BJ (cell line): ENCODE data around the gene LCA5. TPM values are rescaled to one million over a fixed set of nuclear protein-coding genes. Genes with fewer than 3 reads are reported as not detected.
"Not testable (repeated sequence)": the region's sequence is repeated elsewhere in the genome, so short reads cannot be mapped to it uniquely, and the experiment has no call there.

ENCODE experiments used
- CTCF ChIA-PET: fragments of 350-600 bp; formaldehyde crosslinking; extraction: SDS; loops from one replicate; lab custom pipeline; 2021; ENCODE audit warnings: antibody characterized with exemption, inconsistent platforms; lab: Yijun Ruan, JAX
- POLR2A ChIA-PET: fragments of 300-600 bp; sonication (Branson Sonifier 250); formaldehyde crosslinking; extraction: SDS; loops from one replicate; lab custom pipeline; 2021; ENCODE audit warnings: antibody characterized with exemption; lab: Charles Lee
- DNase-seq: peaks from one replicate; pipeline ENCODE4 v3.0.0-alpha.2; 2011; ENCODE audit warnings: low read depth
- H3K27me3 ChIP-seq: 2 replicates; pipeline ENCODE4 v1.6.0; 2011; ENCODE audit warnings: low read length; ENCODE audit not compliant: control insufficient read depth, insufficient read depth
- H3K36me3 ChIP-seq: 2 replicates; pipeline ENCODE4 v1.5.1; 2011; ENCODE audit warnings: low read length; ENCODE audit not compliant: control insufficient read depth, insufficient read depth
- H3K4me3 ChIP-seq: 2 replicates; pipeline ENCODE4 v1.5.1; 2011; ENCODE audit warnings: low read depth, mild to moderate bottlenecking, control low read depth, low read length
- CTCF ChIP-seq: IDR thresholded peaks from 2 replicates; pipeline ENCODE4 v1.5.1; 2011; ENCODE audit warnings: low read depth, mild to moderate bottlenecking, control low read depth, inconsistent platforms, low read length, moderate library complexity; ENCODE audit not compliant: insufficient read depth
- polyA plus RNA-seq: library from polyadenylated mRNA; depleted of rRNA; stranded (reverse); fragments of >200 nt; gene quantifications from 2 replicates; pipeline ENCODE4 v1.2.3, GENCODE V29; 2011

The LCA5 gene
- polyA plus RNA-seq, 1 experiment: 0.94 TPM

DNA sequence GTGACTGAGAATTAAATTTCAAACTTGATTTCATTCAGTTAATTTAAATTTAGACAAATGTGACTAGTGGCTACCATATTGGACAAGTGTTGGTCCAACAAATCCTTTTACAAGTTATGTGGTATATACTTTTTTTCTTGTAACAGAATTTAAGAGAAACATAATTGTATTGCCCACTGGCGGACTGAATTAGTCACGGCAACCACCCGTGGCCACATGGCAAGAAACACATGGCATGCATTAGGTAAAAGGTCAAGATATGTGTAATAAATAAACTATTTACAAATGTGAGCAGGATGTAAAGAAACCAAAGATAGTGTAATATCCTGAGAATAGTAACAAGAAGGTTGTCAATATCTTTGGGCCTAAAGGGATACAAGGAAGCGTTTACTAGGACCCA lies 91.2 kb downstream of the LCA5 start:
- no peak for TF ChIP-seq CTCF
- H3K36me3 ChIP-seq: no peaks in the 10 kb centered on the region
- no peaks in the 10 kb centered on the region for H3K27me3 ChIP-seq
- no peak for DNase-seq
- POLR2A ChIA-PET: no interaction called here
- no peak overlapping the region for H3K4me3 ChIP-seq
- CTCF ChIA-PET: no interaction called here

DNA sequence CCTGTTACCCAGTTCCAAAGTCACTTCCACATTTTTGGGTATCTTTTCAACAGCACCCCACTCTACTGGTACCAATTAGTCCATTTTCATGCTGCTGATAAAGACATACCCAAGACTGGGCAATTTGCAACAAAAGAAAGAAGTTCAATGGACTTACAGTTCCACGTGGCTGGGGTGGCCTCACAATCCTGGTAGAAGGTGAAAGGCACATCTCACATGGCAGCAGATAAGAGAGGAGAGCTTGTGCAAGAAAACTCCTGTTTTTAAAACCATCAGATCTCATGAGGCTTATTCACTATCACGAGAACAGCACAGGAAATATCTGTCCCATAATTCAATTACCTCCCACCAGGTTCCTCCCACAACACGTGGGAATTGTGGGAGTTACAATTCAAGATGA lies 93.4 kb downstream of the LCA5 start:
- DNase-seq, H3K36me3 ChIP-seq, H3K4me3 ChIP-seq, POLR2A ChIA-PET, H3K27me3 ChIP-seq, CTCF ChIA-PET: not testable (repeated sequence)

DNA sequence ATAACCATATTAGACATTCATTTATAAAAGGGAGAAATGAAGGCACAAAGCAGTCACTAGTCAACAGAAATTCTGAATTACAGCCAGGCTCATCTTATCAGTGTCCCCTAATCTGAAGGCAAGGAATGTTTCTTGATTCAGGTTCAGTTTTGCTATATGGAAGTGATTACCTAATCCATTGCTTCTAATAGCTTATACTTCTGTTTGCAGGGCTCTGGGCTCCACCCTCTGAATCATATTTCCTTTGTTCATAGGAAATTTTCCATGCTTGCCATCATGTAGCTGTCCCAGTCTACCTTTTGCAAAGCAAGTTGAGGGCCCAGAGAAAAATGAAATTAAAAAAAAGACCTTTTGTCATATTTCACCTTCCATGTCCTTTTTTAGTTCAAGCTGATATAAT lies 96.0 kb downstream of the LCA5 start:
- DNase-seq: no peak
- H3K27me3 ChIP-seq: no peaks in the 10 kb centered on the region
- POLR2A ChIA-PET: no interaction called here
- no peaks in the 10 kb centered on the region for H3K36me3 ChIP-seq
- TF ChIP-seq CTCF: no peak
- H3K4me3 ChIP-seq: no peak overlapping the region
- CTCF ChIA-PET: no interaction called here

DNA sequence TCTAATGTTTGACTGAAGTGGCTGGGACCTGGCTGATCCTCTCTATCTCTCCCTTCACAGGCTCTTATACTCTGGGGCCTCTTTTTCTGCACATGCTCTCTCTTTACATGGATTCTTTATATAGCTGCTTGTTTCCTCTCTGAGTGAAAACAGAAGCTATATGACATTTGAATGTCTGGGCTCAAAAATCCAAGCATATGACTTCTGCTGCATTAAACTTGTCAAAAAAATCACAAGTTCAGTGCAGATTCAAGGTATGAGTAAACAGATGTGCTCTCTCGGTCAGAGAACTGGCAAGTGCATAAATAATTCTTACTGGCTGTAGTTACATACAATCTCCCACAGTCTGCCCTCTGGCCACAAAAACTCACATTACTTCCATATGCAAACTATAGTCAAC lies 96.6 kb downstream of the LCA5 start:
- H3K4me3 ChIP-seq: no peak overlapping the region
- POLR2A ChIA-PET: no interaction called here
- CTCF ChIA-PET: no interaction called here
- no peaks in the 10 kb centered on the region for H3K27me3 ChIP-seq
- TF ChIP-seq CTCF: no peak
- DNase-seq: no peak
- no peaks in the 10 kb centered on the region for H3K36me3 ChIP-seq

- ChIA-PET POLR2A (no interaction called here), CTCF (no interaction called here)
- Histone ChIP-seq H3K36me3 (no peaks in the 10 kb centered on the region), H3K4me3 (no peak overlapping the region), H3K27me3 (no peaks in the 10 kb centered on the region)
- no peak for TF ChIP-seq CTCF
- DNase-seq: no peak
Measured at GRCh38 chr6:79438030-79438429, 99.2 kb downstream of the LCA5 start.

DNA sequence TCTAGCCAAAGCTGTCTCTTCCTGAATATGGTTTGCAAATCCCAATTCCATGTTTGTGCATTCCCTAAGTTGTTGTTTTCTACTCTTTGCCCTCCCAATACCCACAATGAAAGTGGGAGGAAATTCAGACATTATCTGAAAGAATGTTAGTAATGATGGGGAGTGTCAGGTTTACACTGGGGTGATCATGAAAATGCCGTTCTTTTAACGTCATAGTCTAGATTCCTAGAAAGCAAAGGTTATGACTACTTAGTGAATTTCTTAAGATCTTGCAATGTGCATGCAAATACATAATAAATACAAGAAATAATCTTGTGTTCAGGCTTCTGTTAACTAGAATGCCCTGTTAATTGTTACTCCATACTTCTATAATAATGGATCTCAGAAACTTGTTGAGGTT lies 101.0 kb downstream of the LCA5 start:
- H3K27me3 ChIP-seq: no peaks in the 10 kb centered on the region
- DNase-seq: no peak
- no peak overlapping the region for H3K4me3 ChIP-seq
- ChIA-PET CTCF (no interaction called here), POLR2A (no interaction called here)
- TF ChIP-seq CTCF: no peak
- H3K36me3 ChIP-seq: no peaks in the 10 kb centered on the region
